Caco-2 (cell line): ENCODE results near the gene NRXN3. TPM values are rescaled to one million over a fixed set of nuclear protein-coding genes. Genes with fewer than 3 reads are reported as not detected.

Experiments used
- BruUV-seq: library from RNA; stranded (reverse); fragments of 400-500 nt; replicated peaks from 2 replicates; lab custom pipeline; 2021; lab: Mats Ljungman, UMichigan
- CTCF ChIA-PET: fragments of 300-600 bp; sonication (Branson Sonifier 250); formaldehyde crosslinking; loops from one replicate; lab custom pipeline; 2022; ENCODE audit warnings: antibody characterized with exemption; lab: Charles Lee
- POLR2A ChIA-PET: fragments of 300-600 bp; sonication (Branson Sonifier 250); formaldehyde crosslinking; loops from one replicate; lab custom pipeline; 2022; ENCODE audit warnings: antibody characterized with exemption; lab: Charles Lee
- DNase-seq, 2 experiments: peaks; one replicate each; pipeline versions ENCODE4 v3.0.0 to v3.0.0-alpha.2; 2020 to 2022
- H3K27me3 ChIP-seq: replicated peaks from 2 replicates; pipeline ENCODE4 v1.6.0; 2011; ENCODE audit warnings: low read length; ENCODE audit not compliant: control insufficient read depth, insufficient read depth
- H3K36me3 ChIP-seq: 2 replicates; pipeline ENCODE4 v1.5.1; 2011; ENCODE audit warnings: low read length; ENCODE audit not compliant: control insufficient read depth, insufficient read depth
- H3K4me1 ChIP-seq: fragments of 250-450 bp; sonication (Bioruptor Pico); 2 replicates; pipeline ENCODE4 v1.5.1; 2020; ENCODE audit warnings: mild to moderate bottlenecking
- H3K4me3 ChIP-seq: 2 replicates; pipeline ENCODE4 v1.5.1; 2011; ENCODE audit warnings: low read depth, mild to moderate bottlenecking, control low read depth, low read length
- H3K9me3 ChIP-seq: fragments of 250-450 bp; sonication (Bioruptor Pico); 2 replicates; pipeline ENCODE4 v1.5.1; 2020; ENCODE audit warnings: mild to moderate bottlenecking, moderate library complexity
- H3K27ac Mint-ChIP-seq: one replicate; pipeline ENCODE4 v1.8.0; 2022; ENCODE audit warnings: mixed read lengths; ENCODE audit not compliant: unreplicated experiment
- H3K27me3 Mint-ChIP-seq: one replicate; pipeline ENCODE4 v1.8.0; 2022; ENCODE audit warnings: mixed read lengths; ENCODE audit not compliant: insufficient read depth, unreplicated experiment
- H3K36me3 Mint-ChIP-seq: one replicate; pipeline ENCODE4 v1.8.0; 2022; ENCODE audit warnings: mild to moderate bottlenecking, mixed read lengths; ENCODE audit not compliant: insufficient read depth, unreplicated experiment
- H3K4me1 Mint-ChIP-seq: one replicate; pipeline ENCODE4 v1.8.0; 2022; ENCODE audit warnings: low read depth, mixed read lengths; ENCODE audit not compliant: unreplicated experiment
- H3K4me3 Mint-ChIP-seq: one replicate; pipeline ENCODE4 v1.8.0; 2022; ENCODE audit warnings: mild to moderate bottlenecking, moderate library complexity, mixed read lengths; ENCODE audit not compliant: unreplicated experiment
- H3K9me3 Mint-ChIP-seq: one replicate; pipeline ENCODE4 v1.8.0; 2022; ENCODE audit warnings: mixed read lengths; ENCODE audit not compliant: unreplicated experiment
- intact Hi-C: fragments of 100-400 bp; cut with micrococcal nuclease; formaldehyde crosslinking; loops from one replicate; pipeline ENCODE4 v1.10.0; 2022; ENCODE audit not compliant: unreplicated experiment
- total RNA-seq: library from RNA; stranded (reverse); gene quantifications from 2 replicates; pipeline ENCODE4 v1.2.3, GENCODE V29; 2022
- TF ChIP-seq, protein P1 (sequence below), 2 experiments: fragments of 200-600 bp in 1 of 2; IDR thresholded peaks; 1 replicate in 1 of 2; 2 replicates in 1 of 2; pipeline versions ENCODE4 v1.5.1 to v1.8.0; 2011 to 2022; ENCODE audit warnings: antibody characterized with exemption in 1 of 2, control low read depth in 1 of 2, inconsistent platforms in 1 of 2, low read depth in 1 of 2, low read length in 1 of 2, mild to moderate bottlenecking in 1 of 2, moderate library complexity in 1 of 2; ENCODE audit not compliant: insufficient read depth in 1 of 2, severe bottlenecking in 1 of 2, unreplicated experiment in 1 of 2

Gene NRXN3
- total RNA-seq, 1 experiment from 2014 or later, result 12.4 TPM

DNA sequence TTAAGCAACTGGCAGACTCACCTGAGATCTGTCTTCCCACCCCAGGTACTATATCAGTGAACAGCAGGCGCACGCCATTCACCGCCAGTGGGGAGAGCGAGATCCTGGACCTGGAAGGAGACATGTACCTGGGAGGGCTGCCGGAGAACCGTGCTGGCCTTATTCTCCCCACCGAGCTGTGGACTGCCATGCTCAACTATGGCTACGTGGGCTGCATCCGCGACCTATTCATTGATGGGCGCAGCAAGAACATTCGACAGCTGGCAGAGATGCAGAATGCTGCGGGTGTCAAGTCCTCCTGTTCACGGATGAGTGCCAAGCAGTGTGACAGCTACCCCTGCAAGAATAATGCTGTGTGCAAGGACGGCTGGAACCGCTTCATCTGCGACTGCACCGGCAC lies 544.5 kb downstream of the NRXN3 start:
- Histone ChIP-seq H3K4me3 (no peak overlapping the region), H3K27me3 (no peaks in the 10 kb centered on the region), H3K9me3 (no peaks in the 10 kb centered on the region), H3K4me1 (no peaks in the 10 kb centered on the region), H3K36me3 (no peaks in the 10 kb centered on the region)
- ChIA-PET CTCF (no interaction called here), POLR2A (no interaction called here)
- no peak overlapping the region for H3K27ac Mint-ChIP-seq
- peaks cover 8% of the 10 kb centered on the region for H3K27me3 Mint-ChIP-seq
- DNase-seq, result no peak
- intact Hi-C loops, result no loop called here
- H3K36me3 Mint-ChIP-seq, result no peaks in the 10 kb centered on the region
- H3K9me3 Mint-ChIP-seq, result no peaks in the 10 kb centered on the region
- TF ChIP-seq, protein P1, sequence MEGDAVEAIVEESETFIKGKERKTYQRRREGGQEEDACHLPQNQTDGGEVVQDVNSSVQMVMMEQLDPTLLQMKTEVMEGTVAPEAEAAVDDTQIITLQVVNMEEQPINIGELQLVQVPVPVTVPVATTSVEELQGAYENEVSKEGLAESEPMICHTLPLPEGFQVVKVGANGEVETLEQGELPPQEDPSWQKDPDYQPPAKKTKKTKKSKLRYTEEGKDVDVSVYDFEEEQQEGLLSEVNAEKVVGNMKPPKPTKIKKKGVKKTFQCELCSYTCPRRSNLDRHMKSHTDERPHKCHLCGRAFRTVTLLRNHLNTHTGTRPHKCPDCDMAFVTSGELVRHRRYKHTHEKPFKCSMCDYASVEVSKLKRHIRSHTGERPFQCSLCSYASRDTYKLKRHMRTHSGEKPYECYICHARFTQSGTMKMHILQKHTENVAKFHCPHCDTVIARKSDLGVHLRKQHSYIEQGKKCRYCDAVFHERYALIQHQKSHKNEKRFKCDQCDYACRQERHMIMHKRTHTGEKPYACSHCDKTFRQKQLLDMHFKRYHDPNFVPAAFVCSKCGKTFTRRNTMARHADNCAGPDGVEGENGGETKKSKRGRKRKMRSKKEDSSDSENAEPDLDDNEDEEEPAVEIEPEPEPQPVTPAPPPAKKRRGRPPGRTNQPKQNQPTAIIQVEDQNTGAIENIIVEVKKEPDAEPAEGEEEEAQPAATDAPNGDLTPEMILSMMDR (IDR thresholded peaks at IDR 0.05; ENCODE audit: insufficient read depth in 1 of 2, low read depth in 1 of 2, low read length in 1 of 2, severe bottlenecking in 1 of 2, unreplicated experiment in 1 of 2), result no peak
- BruUV-seq, result no TSS peak
- no peak overlapping the region for H3K4me3 Mint-ChIP-seq
- no peaks in the 10 kb centered on the region for H3K4me1 Mint-ChIP-seq

DNA sequence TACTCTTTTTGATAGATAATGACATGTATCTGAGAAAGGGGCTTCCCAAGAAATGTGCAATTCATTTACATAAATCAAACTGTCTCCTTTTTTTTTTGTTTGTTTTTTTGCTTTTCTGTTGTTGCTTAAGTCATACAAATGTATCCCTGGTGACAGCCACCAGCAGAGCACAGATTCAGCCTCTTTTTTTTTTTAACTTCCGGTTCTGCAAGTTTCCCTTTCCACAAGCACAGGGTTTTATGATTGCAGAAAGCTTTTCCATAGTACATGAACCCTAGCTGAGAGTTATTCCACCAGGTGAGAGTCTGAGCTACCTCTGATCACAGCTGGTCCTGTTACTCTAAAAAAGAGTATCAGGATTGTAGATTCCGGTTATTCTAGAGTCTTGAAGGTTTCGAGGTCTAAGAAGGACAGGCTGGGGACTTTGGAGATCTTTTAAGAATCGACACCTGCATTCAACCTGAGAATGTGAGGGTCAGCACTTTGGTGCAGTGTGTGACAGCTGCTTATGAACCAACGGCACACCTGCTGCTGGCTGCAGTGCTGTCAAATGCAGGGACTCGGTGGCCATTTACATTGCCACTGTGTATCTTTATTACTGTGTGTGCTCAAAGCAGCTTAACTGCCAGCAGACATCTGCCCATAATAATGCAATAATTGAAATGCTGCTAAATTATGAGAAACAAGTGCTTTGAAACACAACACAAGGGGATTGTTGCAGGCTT lies 551.7 kb downstream of the NRXN3 start:
- intact Hi-C loops, result no loop called here
- Mint-ChIP-seq H3K4me1 (no peaks in the 10 kb centered on the region), H3K36me3 (no peaks in the 10 kb centered on the region)

DNA sequence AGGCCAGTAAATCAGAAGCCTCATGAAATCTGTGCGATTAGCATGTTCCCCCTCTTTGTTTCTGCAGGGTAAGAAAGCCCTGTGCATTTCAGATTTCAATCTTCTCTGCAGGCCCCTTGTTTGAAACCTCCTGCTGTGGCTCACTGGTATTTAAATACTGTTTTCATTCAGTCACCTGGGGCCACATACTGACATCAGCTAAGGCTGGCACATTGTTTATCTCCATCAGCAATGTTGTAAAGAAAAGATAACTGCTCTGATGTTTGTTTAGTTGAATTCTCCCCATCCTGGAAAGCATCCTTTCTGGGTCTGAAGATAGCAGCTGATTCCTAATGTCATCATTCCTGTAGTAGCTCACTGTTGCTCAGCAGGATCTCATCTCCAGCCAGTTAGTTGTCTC lies 554.9 kb downstream of the NRXN3 start:
- Mint-ChIP-seq H3K4me1 (no peaks in the 10 kb centered on the region), H3K27me3 (peaks cover 12% of the 10 kb centered on the region), H3K9me3 (no peaks in the 10 kb centered on the region), H3K27ac (no peak overlapping the region), H3K4me3 (no peak overlapping the region), H3K36me3 (no peaks in the 10 kb centered on the region)
- BruUV-seq, result no TSS peak
- no peak for DNase-seq
- TF ChIP-seq, protein P1 (IDR thresholded peaks at IDR 0.05; ENCODE audit: insufficient read depth in 1 of 2, low read depth in 1 of 2, low read length in 1 of 2, severe bottlenecking in 1 of 2, unreplicated experiment in 1 of 2), result no peak
- H3K4me1 ChIP-seq, result no peaks in the 10 kb centered on the region
- ChIA-PET CTCF (no interaction called here), POLR2A (no interaction called here)
- H3K36me3 ChIP-seq, result no peaks in the 10 kb centered on the region
- intact Hi-C loops, result no loop called here
- no peak overlapping the region for H3K4me3 ChIP-seq
- no peaks in the 10 kb centered on the region for H3K9me3 ChIP-seq
- no peaks in the 10 kb centered on the region; the same call in 1 of the 2 replicates for H3K27me3 ChIP-seq

More for the DNA sequence above, 551.7 kb downstream of the NRXN3 start:
- no peak overlapping the region for H3K4me3 Mint-ChIP-seq
- no TSS peak for BruUV-seq
- no peaks in the 10 kb centered on the region for H3K4me1 ChIP-seq
- H3K9me3 Mint-ChIP-seq, result no peaks in the 10 kb centered on the region
- POLR2A ChIA-PET, result no interaction called here
- CTCF ChIA-PET, result no interaction called here
- H3K27ac Mint-ChIP-seq, result no peak overlapping the region
- no peaks in the 10 kb centered on the region for H3K36me3 ChIP-seq
- no peak for DNase-seq
- TF ChIP-seq, protein P1 (IDR thresholded peaks at IDR 0.05; ENCODE audit: insufficient read depth in 1 of 2, low read depth in 1 of 2, low read length in 1 of 2, severe bottlenecking in 1 of 2, unreplicated experiment in 1 of 2), result no peak
- peaks cover 12% of the 10 kb centered on the region for H3K27me3 Mint-ChIP-seq
- no peak overlapping the region for H3K4me3 ChIP-seq
- H3K27me3 ChIP-seq, result no peaks in the 10 kb centered on the region; the same call in 1 of the 2 replicates
- H3K9me3 ChIP-seq, result no peaks in the 10 kb centered on the region
